IPS-NIHi11 (cell line): ENCODE measurements around the gene RHBDD3.

Experiments
- DNase-seq: peaks from one replicate; pipeline ENCODE4 v3.0.0; 2012; ENCODE audit warnings: mixed read lengths, low spot score

Gene RHBDD3

DNA sequence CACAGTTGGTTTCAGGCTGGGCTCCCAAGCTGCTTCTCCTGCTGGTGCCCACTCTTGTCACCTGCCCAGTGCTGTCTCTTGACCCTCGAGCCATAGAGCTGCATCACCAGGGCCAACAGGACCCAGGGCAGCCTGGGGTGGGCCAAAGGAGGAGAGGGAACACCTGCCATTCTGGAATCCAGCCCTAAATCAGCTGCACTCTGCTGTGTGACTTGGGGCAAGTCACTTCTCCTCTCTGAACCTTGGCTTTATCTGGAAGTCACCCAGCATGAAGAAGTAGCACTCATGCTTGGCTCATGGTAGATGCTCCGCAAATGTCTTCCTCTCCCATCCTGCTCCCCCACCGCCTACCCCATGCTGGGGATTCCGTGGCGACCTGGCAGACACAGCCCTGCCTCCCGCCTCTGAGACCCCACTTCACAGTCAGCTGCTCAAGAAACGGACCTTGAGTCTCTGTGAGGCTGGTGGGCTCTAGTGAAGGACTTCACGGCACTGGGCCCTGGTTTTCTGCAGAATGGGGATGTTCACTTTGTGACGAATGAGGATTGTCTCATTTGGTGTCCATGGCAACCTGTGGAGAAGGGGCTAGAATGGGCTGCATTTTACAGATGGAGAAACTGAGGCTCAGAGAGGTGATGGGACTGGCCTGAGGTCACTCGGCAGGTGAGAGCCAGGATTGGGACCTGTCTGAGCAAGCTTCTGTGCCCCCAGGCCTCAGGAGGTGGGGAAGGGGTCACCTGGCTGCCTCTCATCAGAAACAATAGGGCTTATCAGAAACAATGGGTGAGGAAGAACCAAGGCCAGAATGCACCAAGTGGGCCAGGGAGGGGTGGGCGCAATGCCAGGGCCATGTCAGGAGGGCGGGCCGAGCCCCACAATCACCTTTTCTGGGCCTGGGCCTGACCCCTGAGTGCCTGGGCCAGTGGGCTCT lies 49.7 kb downstream of the RHBDD3 start:
- peak; percentile 24 for DNase-seq

- DNase-seq: peak; percentile 13
These were observed 50.7 kb downstream of the RHBDD3 start for GRCh38 chr22:29216873-29217666.

DNA sequence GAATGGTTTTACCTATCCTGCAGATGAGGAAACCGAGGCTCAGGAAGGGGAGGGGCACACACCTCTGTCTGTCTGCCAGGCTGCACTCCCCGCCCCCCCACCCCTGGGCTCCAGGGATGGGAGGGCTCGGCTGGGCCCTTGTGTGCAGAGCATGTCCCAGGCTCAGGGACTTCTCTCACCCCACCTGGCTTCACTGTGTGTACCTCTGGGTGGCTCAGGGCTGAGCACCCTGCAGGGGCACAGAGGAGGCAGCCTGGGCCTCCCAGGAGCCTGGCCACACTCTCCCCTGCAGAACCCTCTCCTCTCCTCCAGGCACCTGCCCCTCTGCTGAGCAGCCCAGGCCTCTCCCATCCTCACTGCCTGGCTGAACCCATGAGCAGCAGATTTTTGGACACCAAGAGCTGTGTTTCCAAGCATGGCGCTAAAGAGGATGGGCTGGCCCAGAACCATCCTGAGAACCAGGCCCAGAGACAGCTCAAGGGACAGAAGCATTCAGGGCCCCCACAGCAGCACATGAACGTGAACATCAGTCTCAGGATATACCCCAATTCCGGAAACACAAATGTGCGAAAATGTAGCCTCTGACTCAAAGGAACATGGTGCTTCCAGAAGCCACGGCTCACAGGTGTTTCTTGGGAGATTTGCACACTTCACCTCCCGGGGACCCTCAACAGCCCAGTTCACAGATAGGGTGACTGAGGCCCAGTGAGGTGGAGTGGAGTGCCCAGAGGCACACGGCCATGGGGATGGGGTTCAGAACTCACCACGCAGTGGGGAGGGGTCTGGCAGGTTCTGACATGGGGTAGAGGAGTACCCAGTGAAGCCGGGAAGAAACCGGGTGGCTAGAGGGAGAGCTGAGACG lies 51.5 kb downstream of the RHBDD3 start:
- DNase-seq: peak; percentile 4

GRCh38 chr22:29215012-29215860 lies 52.5 kb downstream of the RHBDD3 start:
- DNase-seq: peak; percentile 35

GRCh38 chr22:29214232-29214631 lies 53.5 kb downstream of the RHBDD3 start:
- peak; percentile 25 for DNase-seq

DNA sequence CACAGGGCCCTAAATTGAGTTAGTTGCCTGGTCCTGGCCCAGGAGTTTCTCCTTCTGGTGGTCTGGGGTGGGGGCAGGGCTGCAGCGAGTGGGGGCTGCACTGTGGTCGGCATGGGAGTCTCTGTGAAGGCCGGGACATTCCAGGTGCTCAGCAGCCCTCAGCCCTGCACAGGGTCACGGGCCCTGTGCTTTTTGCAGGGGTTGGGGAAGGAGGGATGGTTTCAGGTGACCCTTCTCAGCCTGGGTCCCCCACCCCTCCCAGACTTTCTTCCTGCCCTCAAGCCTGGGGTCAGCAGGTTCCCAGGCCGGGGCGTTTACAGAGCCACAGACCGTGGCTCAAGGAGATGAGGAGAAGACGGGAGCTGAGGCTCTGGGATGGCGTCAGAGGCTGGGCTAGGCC lies 54.3 kb downstream of the RHBDD3 start:
- DNase-seq: peak; percentile 7

- no peak for DNase-seq
These were observed 55.0 kb downstream of the RHBDD3 start for GRCh38 chr22:29212743-29213142.

- no peak for DNase-seq
These were observed 56.3 kb downstream of the RHBDD3 start for GRCh38 chr22:29211466-29211865.

DNA sequence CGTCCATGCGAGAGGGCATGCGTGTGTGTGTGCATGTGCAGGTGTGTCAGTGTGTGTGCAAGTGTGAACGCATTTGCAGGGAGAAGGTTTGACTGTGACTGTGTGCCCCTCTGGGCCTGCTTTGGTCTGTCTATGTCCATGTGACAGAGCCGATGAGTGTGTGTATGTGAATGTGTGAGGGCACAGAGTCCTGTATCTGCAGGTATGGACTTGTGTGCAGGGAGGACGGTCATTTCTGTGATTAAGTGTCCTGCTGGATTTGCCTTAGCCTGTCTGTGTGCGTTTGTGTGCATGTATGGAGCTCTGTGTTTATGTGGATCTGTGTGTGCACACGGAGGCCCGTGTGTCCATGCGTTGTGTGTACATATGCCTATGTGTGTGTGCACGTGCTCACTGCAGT lies 56.7 kb downstream of the RHBDD3 start:
- no peak for DNase-seq
